Hepatocyte (in vitro differentiated cells): ENCODE measurements around the gene GART.

Experiments used
- EZH2 ChIP-seq: fragments of 200-600 bp; sonication (generic); IDR thresholded peaks from 2 replicates; pipeline ENCODE4 v1.6.1; 2016; ENCODE audit warnings: antibody characterized with exemption, mild to moderate bottlenecking, borderline replicate concordance
- EZH2phosphoT487 ChIP-seq: fragments of 200-600 bp; sonication (generic); IDR thresholded peaks from one replicate; pipeline ENCODE4 v1.6.1; 2018; ENCODE audit warnings: antibody characterized with exemption, mild to moderate bottlenecking, low read depth, moderate library complexity; ENCODE audit not compliant: unreplicated experiment, severe bottlenecking
- TF ChIP-seq, protein P1 (sequence below): fragments of 200-600 bp; sonication (generic); IDR thresholded peaks from 2 replicates; pipeline ENCODE4 v1.5.1; 2016; ENCODE audit warnings: antibody characterized with exemption, mild to moderate bottlenecking; ENCODE audit not compliant: poor library complexity

DNA sequence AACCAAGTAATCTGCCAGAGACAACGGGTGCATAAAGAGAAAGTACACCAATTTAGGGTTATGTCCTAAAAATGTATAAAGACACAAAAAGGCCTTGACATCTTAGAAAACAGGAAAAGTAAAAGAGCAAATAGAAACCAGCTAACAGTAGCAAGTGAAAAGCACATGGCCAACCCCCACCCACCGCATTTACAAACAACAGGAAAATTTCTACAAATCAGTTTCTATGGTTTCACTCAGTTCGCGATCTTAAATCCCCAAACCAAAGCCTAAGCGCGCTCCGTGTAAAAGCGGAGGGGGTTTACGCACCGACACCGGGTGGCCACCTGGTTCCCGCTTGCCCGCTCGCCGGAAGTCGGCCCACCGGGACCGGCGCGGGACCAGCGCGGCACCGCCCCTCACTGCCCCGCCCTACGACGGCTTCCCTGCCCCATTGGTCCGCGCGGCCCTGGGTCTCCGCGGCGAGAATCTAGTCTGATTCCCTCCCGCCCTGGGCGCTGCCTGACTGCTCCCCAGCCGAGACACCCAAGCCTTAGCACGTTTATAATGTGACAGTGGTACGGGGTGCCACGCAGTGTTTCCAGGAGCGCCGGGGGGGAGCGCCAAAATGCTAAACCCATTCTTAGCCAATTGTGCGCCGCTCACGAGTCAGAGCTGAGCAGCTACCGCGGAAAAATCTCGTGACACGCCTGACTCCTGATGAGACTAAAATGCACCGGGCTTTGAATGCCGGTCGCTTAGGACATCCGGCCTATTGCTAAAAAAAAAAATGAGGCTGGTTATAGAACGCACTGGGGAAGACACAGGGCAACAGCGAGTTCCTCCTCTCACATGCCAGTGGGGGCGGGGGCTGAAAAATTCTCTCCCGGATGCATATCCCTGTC, at the start of gene GART:
- TF ChIP-seq, protein P1, sequence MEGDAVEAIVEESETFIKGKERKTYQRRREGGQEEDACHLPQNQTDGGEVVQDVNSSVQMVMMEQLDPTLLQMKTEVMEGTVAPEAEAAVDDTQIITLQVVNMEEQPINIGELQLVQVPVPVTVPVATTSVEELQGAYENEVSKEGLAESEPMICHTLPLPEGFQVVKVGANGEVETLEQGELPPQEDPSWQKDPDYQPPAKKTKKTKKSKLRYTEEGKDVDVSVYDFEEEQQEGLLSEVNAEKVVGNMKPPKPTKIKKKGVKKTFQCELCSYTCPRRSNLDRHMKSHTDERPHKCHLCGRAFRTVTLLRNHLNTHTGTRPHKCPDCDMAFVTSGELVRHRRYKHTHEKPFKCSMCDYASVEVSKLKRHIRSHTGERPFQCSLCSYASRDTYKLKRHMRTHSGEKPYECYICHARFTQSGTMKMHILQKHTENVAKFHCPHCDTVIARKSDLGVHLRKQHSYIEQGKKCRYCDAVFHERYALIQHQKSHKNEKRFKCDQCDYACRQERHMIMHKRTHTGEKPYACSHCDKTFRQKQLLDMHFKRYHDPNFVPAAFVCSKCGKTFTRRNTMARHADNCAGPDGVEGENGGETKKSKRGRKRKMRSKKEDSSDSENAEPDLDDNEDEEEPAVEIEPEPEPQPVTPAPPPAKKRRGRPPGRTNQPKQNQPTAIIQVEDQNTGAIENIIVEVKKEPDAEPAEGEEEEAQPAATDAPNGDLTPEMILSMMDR: no peak
- TF ChIP-seq EZH2 (no peak), EZH2phosphoT487 (no peak)
